HG03439 (cell line): ENCODE results near the gene TENM3.
A peak's percentile ranks its signal among the peaks of the same experiment; 100 is the strongest.

Source experiments
- ATAC-seq: cut with Tn5 transposase; IDR thresholded peaks from one replicate; pipeline ENCODE4 v1.9.1; 2021; ENCODE audit warnings: mild to moderate bottlenecking, moderate library complexity; ENCODE audit not compliant: unreplicated experiment

The TENM3 gene

DNA sequence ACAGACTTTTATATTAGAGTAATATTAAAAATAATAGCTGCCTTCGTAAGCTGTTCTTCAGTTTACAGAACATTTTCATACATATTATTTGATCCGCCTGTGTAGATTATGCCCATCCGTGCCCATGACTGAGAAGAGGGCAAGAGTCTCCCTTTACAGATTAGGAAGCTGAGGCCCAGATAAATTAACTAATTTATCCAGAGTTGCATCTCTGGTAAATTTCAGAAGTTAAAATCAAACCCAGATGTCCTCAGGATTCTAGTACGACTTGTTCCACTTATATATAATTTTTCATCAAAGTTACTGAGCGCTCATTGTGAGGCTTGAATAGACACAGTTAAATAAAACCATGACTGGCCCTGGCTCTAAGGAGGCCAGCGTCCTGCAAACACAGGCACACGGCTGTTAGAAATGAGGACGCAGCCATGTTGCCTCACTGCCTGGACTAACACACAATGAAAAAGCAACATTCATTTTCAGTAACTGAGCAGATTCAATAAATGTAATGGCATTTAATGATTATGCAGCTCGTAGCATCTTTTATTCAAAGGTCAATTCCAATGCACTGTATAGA is 148.0 kb downstream of the TENM3 start:
- ATAC-seq: no peak

DNA sequence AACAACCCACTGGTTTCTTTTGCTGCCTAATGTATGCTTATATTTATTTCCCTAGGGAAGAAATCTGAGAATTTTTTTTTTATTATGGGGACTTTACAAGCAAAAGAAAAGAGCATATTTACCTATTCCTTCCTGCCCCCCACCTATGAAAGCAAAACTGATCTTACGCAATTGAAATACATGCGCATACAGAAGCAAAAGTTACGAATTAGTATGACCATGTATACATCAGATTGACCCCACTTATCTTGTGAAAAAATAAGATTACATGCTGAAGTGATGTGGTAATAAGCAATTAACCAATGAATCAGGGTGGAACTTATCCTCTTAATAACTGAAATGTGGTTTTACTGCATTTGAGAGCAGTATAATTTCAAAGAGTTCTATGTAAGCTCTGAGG is 151.0 kb downstream of the TENM3 start:
- ATAC-seq: no peak

DNA sequence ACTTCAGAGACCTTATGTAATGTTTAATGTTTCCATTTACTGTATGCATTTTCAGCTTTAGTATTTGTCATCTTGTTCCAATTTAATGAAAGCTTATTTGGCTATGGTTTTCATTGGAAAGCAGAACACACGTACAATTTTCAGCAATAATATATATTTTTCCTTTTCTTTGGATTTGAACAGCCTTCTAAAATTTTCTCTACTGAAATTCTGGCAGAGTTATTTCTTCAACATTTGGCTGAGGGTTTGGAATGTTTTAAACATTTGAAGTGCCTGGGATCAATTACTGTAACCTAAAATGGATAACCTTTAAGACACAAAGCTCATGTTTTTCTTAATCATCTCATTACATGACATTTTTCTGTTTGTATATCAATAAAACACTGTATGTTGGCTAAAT is 156.9 kb downstream of the TENM3 start:
- ATAC-seq: no peak

DNA sequence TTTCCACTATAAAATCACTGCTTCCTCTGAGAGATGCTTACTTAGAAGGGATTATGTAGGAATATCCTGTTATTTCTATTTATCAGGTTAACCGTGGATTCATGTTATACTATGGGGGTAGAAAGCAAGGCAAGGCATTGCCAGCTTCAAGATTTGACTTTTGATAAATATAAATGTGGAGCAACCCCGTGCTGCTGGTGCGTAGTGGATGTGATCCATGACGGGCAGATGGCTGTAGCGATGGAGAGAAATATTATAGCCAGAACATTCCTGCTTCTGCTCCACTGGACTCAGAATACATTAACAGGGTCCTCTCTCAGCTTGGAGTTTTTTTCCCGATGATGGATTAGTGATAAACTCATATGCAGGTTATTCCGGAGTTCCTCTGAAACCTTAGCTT is 157.6 kb downstream of the TENM3 start:
- ATAC-seq: no peak

DNA sequence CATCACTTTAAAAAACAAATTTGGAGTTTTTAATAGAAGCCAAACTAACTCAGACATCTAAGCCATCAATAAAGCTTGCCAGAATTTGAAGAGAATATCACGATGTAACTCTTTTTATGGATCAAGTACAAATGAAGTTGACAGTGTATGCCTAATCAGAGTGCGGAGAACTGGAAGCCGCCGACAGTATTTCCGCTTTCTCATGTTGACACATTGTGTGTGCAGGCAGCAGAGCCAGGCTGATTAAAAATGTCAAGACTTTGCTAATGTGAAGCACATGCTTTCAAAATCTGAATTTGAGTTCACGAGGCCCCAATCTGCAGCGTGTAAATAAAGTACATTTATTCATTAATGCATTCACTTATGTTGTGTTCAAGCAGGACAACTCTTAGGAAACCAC is 161.2 kb downstream of the TENM3 start:
- ATAC-seq: no peak

DNA sequence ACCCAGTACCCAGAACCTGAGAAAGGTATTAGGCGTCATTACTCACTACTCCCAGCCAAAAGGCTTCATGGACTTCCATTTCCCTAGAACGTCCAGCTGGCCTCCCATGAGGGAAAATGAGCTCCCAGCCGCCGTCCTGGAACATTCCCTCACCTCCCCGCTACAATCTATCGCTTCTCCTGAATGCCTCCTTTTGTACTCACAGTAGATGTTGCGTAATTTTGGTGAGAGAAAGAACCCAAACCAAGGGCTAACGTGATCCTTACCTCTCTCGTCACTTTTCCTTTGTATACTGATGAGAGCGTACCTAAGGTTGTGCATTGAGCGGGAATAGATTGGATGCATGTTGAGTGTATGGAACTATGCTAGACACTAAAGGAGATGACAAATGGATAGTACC is 161.9 kb downstream of the TENM3 start:
- ATAC-seq: no peak

DNA sequence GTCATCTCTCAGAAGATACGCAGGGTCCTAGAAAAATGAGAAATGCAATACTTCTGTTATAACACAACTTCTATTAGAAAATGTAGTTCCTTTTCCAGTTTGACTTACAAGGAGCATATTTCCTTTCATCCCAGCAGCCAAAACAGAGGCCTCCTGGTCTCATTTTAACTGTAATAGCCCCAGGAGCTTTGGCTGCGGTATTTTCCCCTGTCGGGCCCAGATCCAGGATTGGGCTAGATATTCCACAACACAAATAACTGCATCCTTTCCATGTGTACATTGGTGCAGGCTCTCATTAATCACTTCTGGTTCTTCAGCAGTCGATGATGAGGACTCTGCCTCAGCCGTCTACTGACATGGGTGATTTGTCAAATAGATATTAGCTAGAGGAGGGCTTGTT is 166.1 kb downstream of the TENM3 start:
- no peak for ATAC-seq

DNA sequence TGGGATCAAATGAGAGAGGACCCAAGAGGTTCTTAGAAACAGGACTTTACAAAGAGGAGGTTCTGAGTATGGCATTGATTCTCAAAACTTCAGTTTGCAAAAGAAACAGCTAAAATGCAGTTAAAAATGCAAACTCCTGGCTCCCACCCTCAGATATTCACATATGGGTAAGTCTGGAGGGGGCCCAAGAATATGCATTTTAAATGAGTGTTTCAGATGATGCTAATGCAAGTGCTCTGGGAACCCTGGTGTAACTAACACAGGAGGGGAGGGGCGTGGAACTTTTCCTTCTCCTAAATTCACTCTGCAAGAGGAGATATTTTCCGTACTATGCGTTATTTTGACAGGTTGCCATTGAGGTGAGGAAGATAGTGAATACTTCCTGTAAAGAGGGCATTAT is 168.2 kb downstream of the TENM3 start:
- ATAC-seq: no peak

DNA sequence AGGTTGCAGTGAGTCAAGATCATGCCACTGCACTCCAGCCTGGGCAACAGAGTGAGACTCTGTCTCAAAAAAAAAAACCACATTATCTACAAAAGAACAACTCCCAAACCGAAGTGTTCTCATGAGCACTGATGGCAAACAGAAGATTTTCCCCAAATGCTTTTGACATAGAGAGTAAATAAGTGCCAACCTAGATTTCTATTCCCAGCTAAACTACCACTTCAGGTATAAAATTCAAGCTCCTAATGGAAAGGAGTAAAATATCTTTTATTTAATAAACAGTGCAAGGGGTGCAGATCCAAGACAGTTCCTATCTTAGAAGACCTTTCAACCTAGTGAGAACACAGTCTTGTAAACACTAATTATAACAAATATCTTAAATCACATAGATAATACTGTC is 170.3 kb downstream of the TENM3 start:
- no peak for ATAC-seq

DNA sequence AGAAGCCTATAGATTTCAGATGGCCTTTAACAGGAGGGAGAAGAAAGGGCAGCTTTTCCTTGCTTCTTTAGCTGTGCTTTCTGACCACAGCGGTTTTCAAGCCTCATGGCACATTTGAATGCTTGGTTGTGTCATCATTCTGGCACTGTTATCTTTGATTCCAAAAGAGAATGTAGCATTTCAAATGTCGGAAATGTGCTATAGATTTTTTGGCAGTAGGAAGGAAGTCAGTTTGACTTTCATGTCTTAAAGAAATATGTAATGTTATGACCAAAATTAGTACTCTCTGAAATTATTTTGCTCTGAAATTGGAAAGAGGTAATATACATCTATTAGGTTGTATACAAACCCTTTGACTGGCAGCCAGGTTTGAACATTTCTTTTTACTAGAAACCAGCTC is 171.9 kb downstream of the TENM3 start:
- no peak for ATAC-seq

DNA sequence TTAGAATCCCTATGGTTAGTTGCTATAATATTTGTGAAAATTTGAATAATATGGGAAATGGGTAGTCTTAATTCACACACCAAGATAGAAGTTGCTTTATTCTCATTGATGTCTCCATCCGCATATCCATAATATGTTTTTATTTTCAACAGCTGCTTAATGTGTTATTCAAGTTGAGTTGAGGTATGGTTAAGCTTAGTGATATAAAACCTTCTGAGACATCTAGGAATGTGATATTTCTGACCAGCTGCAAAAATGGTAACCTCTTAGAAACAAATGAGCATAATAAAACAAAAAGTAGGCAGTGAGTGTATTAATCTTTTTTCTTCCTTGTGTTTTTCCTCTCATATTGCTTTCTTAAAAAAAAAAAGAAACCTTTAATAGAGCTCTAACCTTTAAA is 172.9 kb downstream of the TENM3 start:
- ATAC-seq: no peak

DNA sequence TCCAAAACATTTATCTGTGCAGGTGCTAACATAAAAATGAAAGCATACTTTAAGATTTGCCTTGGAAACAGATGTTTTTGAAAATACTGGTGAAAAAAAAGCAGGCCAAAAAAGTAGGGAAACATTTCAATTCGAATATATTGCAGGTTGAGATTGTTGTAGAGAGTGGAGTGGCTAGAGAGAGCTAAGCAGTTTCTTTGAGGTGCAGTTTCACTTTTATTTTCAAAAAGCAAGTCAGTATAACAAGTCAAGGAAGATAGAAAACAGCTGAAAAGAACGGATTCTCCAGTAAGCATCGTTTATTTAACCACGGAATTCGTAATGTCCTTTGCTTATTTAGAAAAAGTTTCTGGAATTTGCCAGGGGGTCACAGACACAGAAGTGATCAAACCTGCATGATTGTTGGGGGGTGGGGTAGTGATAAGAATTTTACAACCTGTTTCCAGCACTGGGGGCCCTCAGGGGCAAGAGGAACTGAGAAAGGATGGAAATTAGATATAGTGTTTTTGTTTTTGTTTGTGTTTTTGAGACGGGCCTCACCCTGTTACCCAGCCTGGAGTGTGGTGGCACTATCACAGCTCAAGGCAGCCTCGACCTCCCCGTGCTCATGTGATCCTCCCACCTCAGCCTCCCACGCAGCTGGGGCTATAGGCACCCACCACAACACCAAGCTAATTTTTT is 175.0 kb downstream of the TENM3 start:
- ATAC-seq: peak; percentile 71

DNA sequence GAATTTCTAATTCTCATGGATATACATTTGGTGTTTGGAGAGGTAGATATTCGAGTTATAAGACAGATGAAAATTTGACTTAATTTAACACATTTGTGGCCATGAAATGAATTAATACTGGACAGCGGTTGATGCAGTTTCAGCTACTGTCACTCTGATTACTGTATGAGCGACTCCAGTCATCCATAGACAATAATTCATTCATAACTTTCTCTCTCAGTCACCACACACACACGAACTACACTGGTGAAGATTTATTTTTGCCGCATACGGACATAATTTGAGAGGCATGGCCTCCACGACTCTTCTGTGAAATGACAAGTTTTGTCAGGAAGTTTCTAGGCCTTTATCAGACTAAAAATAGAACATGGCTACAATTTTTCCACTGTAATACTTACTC is 177.0 kb downstream of the TENM3 start:
- ATAC-seq: no peak

DNA sequence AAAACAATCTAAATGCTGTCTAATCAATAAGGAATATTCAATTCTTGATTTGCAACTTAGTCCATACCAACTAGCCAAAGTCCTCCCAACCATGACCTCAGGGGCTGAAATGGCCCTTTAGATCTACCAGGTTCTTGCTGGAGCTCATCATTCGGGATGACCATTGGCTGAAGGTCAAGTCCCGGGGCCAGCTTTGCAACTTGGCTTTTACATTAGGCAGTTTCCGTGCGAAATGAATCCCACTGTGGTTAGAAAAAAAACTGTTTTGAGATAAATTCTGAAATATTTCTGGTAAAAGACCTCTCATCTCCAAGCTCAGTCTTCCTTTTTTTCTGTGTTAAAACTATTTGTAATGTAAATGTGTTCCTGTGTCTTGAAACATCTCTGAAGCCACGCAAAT is 178.6 kb downstream of the TENM3 start:
- no peak for ATAC-seq

DNA sequence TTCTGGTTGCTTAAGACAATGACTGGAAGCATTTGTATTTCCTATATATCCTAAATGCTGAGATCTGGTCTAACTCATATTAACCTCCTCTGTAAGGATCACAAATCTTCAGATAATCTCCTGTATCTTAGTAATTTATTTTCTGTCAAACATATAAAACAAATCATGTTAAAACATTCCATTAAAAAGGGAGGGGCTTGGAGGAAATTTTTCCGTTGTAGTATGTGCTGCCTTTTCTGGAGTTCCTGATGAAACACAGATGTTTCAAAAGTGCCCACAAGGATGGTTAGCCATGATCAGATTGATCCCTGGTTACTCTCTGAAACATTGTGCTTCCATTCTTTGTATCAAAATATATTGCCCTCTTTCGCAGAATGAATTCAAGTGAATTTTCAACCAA is 182.1 kb downstream of the TENM3 start:
- no peak for ATAC-seq

DNA sequence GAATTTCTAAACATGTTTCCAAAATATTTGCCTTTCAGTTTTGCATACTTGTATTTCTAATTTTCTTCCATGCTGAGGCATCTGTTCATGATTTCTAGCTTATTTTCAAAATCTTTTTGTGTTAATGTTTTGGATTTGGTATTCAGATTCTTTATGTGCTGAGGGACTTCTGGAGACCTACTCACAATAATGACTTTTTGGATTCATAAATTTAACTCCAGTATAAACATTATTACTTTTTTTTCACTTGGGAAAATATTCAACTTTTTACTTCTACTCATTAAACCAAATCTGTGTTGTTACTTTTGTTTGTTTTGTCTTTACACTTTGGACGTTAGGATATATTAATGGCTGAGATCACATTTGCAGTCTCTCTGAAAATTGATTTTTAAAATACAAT is 183.7 kb downstream of the TENM3 start:
- ATAC-seq: no peak

DNA sequence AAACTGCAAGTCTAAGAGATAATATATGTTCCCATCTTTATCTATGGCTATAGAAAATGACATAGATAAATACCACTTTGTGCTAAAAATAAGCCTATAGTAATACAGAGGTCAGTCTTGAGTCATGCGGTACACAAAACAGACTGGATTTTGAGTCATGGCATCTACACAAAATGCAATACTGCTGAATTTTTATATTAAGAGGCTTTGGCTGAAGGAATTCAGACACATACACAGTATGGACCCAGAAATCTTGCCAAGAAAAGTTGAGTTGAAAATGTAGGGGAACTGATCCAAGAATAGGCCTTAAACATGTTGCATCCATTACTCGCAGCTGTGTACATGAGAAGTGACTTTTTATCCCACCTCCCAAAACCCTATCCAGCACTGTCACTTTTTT is 184.4 kb downstream of the TENM3 start:
- no peak for ATAC-seq

DNA sequence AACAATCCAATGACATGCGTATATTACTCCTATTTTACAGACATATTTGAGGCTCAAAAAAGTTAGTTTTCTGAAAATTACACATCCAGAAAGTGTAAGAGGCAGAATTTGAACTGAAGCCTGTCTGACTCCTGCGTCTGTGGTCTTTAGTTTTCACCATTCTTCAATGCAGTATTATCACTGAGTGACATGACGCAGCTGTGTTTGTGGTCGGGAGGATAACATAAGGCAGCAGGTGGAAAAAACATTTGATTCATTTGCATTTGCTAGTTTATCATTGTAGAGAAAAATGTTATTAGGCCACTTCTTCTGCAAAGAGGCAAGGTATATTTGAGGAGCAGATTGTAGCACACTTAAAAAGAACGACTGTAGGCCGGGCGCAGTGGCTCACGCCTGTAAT is 186.7 kb downstream of the TENM3 start:
- no peak for ATAC-seq

DNA sequence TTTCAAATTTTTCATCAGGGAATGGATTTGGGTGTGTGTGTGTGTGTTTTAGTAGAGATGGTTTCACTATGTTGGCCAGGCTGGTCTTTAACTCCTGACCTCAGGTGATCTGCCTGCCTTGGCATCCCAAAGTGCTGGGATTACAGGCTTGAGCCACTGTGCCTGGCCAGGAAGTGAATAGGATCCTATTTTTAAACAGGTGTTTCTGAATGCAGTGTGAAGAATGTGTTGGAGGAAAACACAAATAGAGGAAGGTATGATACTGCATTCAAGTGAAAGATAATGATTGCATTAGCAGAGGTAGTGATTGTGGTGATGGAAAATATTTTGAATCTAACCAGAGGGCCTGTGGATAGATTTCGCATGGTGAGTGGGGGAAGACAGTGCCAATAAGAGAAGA is 189.6 kb downstream of the TENM3 start:
- no peak for ATAC-seq

DNA sequence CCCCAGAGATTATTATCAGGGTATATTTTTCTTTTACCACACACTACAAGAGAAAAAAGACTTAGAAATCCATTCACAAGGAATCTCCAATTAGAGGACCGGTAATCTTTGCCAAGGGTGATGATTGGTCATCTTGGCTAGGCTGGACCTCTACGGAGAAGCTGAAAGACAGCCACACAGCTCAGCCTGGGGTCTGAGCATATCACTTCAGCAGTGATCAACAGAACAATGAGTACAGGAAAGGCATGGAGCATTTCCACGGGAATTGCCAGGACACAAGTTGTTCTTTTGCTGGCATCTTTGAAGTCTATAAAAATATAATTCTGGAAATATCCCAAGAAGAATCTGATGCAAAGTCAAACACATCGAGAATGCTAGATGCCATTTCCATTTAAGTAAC is 191.5 kb downstream of the TENM3 start:
- no peak for ATAC-seq

DNA sequence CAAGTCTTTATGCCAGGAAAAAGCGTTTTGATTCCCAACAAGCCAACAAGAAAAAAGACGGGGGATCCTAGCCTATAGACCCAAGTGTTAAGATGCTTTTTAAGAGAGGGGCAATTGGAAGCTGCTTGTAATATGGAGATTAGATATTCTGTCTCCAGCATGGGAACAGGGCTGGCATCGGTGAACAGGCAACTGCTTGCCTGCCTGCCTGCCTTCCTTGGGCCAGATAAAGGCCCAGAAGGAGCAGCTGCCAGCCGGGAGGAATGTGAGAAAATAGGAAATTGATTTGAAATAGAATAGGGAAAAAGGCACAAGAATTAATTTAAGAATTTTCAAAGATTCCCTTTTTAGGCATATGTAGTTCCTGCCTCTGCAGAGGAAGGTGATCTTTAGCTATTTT is 192.2 kb downstream of the TENM3 start:
- ATAC-seq: no peak

DNA sequence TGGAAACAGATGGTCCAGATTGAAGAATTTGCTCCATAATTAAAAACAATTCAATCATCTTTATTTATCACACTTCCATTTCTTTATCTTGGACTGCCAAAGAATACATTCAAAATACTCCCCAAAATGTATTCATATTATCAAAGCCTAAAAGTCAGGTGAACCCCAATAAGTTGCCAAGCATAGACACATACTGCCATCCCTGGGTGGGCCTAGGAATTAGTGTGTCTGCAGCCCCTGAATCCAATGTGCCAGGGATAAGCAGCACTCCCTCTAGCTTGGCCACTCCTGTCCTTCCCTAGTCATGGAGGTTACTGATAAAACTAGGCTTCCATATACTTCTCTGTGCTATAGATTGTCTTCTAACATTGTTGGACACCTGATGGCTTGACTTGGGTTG is 199.9 kb downstream of the TENM3 start:
- no peak for ATAC-seq

DNA sequence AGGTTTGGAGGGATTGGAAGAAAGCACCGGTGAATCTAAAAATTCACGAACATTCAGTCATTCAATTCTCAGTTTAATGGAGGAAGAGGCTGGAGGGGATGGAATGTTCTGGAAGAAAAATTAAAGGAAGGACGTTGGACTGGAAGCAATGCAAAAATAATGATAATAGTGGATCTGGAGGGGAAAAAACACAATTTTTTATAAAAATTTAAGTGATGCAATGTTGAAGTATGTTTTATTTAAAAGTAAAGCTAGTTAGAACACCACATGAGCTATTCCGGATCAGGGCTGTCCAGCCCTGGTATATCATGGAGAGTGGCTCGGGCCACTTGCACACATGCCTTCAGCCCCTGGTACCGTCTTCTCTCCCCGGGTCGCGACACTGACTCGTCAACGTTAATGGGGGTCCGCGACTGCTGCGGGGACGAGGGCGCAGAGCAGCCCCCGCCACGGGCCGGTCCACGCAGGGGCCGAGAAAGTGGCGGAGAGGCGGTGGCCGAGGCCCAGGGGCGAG is 204.6 kb downstream of the TENM3 start:
- ATAC-seq: no peak
